Sigmoid colon (tissue), 4 donors: ENCODE results near the gene TRIB2.

ENCODE experiments used
- CTCF ChIP-seq, 4 experiments: fragments of 450-650 bp in 3 of 4; fragments of 200-600 bp in 1 of 4; IDR thresholded peaks; one replicate each; pipeline ENCODE4 v1.5.1; 2016 to 2019; ENCODE audit warnings: antibody characterized with exemption in 4 of 4, mild to moderate bottlenecking in 3 of 4, moderate library complexity in 2 of 4
- POLR2A ChIP-seq, 2 donors: fragments of 450-650 bp; IDR thresholded peaks; one replicate each; pipeline ENCODE4 v1.6.1; 2016; ENCODE audit warnings: antibody characterized with exemption in 2 of 2, mild to moderate bottlenecking in 2 of 2, moderate library complexity in 2 of 2
- POLR2AphosphoS5 ChIP-seq, 4 donors: sonication (generic); formaldehyde crosslinking; IDR thresholded peaks; one replicate each; pipeline ENCODE4 v1.6.1; 2017; ENCODE audit warnings: antibody characterized with exemption in 4 of 4

GRCh38 chr2:12754643-12755042 lies 37.9 kb downstream of the TRIB2 start:
- no peak for TF ChIP-seq POLR2AphosphoS5 (IDR thresholded peaks at IDR 0.05)
- no peak for TF ChIP-seq CTCF (IDR thresholded peaks at IDR 0.05)
- TF ChIP-seq POLR2A (IDR thresholded peaks at IDR 0.05), result no peak
